ENCODE results near the gene TCL1A. TPM values are rescaled to one million over a fixed set of nuclear protein-coding genes. Genes with fewer than 3 reads are reported as not detected.

TCL1A gene
- total and polyA plus RNA-seq, 10 of the 15 experiments (the other 5 are each of a cell fraction or from before 2014, with no cell fraction given), result 5.9 to 283 (median 113) TPM

- TF ChIP-seq PBX3 (IDR thresholded peaks at IDR 0.05; ENCODE audit: insufficient replicate concordance, low read depth, low read length), result no peak
- no peak for TF ChIP-seq ZBED1 (IDR thresholded peaks at IDR 0.05; ENCODE audit: borderline replicate concordance)
- TF ChIP-seq BCLAF1 (IDR thresholded peaks at IDR 0.05), result no peak
- peak; percentile 51; the same call in 1 of the 2 replicates for TF ChIP-seq MTA3 (IDR thresholded peaks at IDR 0.05; ENCODE audit: borderline replicate concordance, low read length)
- TF ChIP-seq IRF5 (IDR thresholded peaks at IDR 0.05; ENCODE audit: borderline replicate concordance), result no peak
- TF ChIP-seq HSF1 (IDR thresholded peaks at IDR 0.05; ENCODE audit: low read depth, low read length), result no peak
- TF ChIP-seq ZSCAN29 (IDR thresholded peaks at IDR 0.05), result no peak
- no peak for TF ChIP-seq ZNF207 (IDR thresholded peaks at IDR 0.05; ENCODE audit: borderline replicate concordance)
- TF ChIP-seq MEF2A (IDR thresholded peaks at IDR 0.05; ENCODE audit: insufficient read depth, low read depth, low read length), result no peak
- TF ChIP-seq CEBPB (IDR thresholded peaks at IDR 0.05; ENCODE audit: borderline replicate concordance in 1 of 2, low read depth in 2 of 2, low read length in 2 of 2), result no peak
- TF ChIP-seq GABPA (IDR thresholded peaks at IDR 0.05; ENCODE audit: low read depth), result no peak
- TF ChIP-seq SIX5 (IDR thresholded peaks at IDR 0.05; ENCODE audit: low read depth, low read length, severe bottlenecking), result no peak
- no peak for TF ChIP-seq NFXL1 (IDR thresholded peaks at IDR 0.05; ENCODE audit: borderline replicate concordance)
- TF ChIP-seq RBBP5 (conservative IDR thresholded peaks at IDR 0.05), result no peak
- TF ChIP-seq NFIC (IDR thresholded peaks at IDR 0.05; ENCODE audit: low read depth, low read length), result no peak
- TF ChIP-seq TBL1XR1 (IDR thresholded peaks at IDR 0.05; ENCODE audit: low read depth, low read length), result no peak
- TF ChIP-seq FOXM1 (IDR thresholded peaks at IDR 0.05; ENCODE audit: low read depth, low read length), result no peak
- TF ChIP-seq ZBTB11 (CRISPR knock-in tag; IDR thresholded peaks at IDR 0.05), result no peak
- peak in 1 of 2 experiments; percentile 20; a peak in 2 of 4 replicates for TF ChIP-seq BHLHE40 (IDR thresholded peaks at IDR 0.05; ENCODE audit: borderline replicate concordance in 1 of 2, low read depth in 2 of 2, low read length in 1 of 2)
- no peak for TF ChIP-seq MYC (IDR thresholded peaks at IDR 0.05; ENCODE audit: insufficient read depth, insufficient read length, insufficient replicate concordance, low read length, severe bottlenecking)
These were observed 16.2 kb downstream of the TCL1A start (continued) for GRCh38 chr14:95697764-95698163.

Measured in GM12878 (cell line).